HCT116 (cell line): ENCODE results near the gene IFI30. TPM values are rescaled to one million over a fixed set of nuclear protein-coding genes. Genes with fewer than 3 reads are reported as not detected.
A peak's percentile ranks its signal among the peaks of the same experiment; 100 is the strongest.

ENCODE experiments used
- ATAC-seq: fragments of 200-7000 bp; cut with Tn5 transposase; 2 replicates; pipeline ENCODE4 v1.9.1; 2020; ENCODE audit warnings: mild to moderate bottlenecking, moderate library complexity
- BruUV-seq: library from RNA; stranded (reverse); fragments of 400-500 nt; replicated peaks from 2 replicates; lab custom pipeline; 2021; lab: Mats Ljungman, UMichigan
- CTCF ChIA-PET: fragments of 300-600 bp; sonication (Branson Sonifier 250); formaldehyde crosslinking; loops from one replicate; lab custom pipeline; 2021; ENCODE audit warnings: antibody characterized with exemption; lab: Charles Lee
- POLR2A ChIA-PET: fragments of 300-600, 350-600 bp; sonication (Branson Sonifier 250); formaldehyde crosslinking; loops from one replicate; lab custom pipeline; 2021; ENCODE audit warnings: antibody characterized with exemption; lab: Charles Lee
- RAD21 ChIA-PET, 2 experiments: fragments of 300-600 bp; sonication (Branson Sonifier 250); formaldehyde crosslinking; loops; one replicate each; lab custom pipeline; 2023; ENCODE audit warnings: low total read pairs in 2 of 2; ENCODE audit not compliant: uncharacterized antibody in 2 of 2, unreplicated experiment in 2 of 2, low non-redundant PET in 1 of 2; lab: Charles Lee
- DNase-seq: peaks from one replicate; pipeline ENCODE4 v3.0.0-alpha.2; 2010; ENCODE audit warnings: low read depth, low spot score
- H2AFZ ChIP-seq: fragments of 200-600 bp; shearing (Covaris generic), sonication (generic); 2 replicates; pipeline ENCODE4 v1.6.1; 2017; ENCODE audit warnings: low read depth, mixed run types, mixed read lengths, antibody characterized with exemption, low read length; ENCODE audit not compliant: poor library complexity, severe bottlenecking
- H3K27ac ChIP-seq: 2 replicates; pipeline ENCODE4 v1.5.1; 2012; ENCODE audit warnings: low read depth, low read length
- H3K27me3 ChIP-seq: fragments of 200-600 bp; sonication (generic); 2 replicates; pipeline ENCODE4 v1.6.1; 2016; ENCODE audit warnings: mixed run types, low read length, mixed read lengths; ENCODE audit not compliant: insufficient read depth
- H3K36me3 ChIP-seq, 2 experiments: fragments of 200-500 bp in 1 of 2; fragments of 200-600 bp in 1 of 2; sonication (Bioruptor generic) in 1 of 2; sonication (generic) in 1 of 2; 2 replicates each; pipeline versions ENCODE4 v1.5.1 to v1.6.1; 2014 to 2016; ENCODE audit warnings: low read length in 2 of 2, inconsistent platforms in 1 of 2, mixed read lengths in 1 of 2, mixed run types in 1 of 2; ENCODE audit not compliant: insufficient read depth in 2 of 2, control insufficient read depth in 1 of 2
- H3K4me1 ChIP-seq, 2 experiments: fragments of 200-600 bp in 1 of 2; sonication (generic) in 1 of 2; 2 replicates each; pipeline versions ENCODE4 v1.5.1 to v1.6.1; 2012 to 2017; ENCODE audit warnings: low read length in 2 of 2, inconsistent platforms in 1 of 2, mild to moderate bottlenecking in 1 of 2, mixed read lengths in 1 of 2, mixed run types in 1 of 2, moderate library complexity in 1 of 2; ENCODE audit not compliant: insufficient read depth in 2 of 2, control insufficient read depth in 1 of 2
- H3K4me2 ChIP-seq: fragments of 200-600 bp; sonication (generic); 2 replicates; pipeline ENCODE4 v1.6.1; 2017; ENCODE audit warnings: mixed run types, low read length, mixed read lengths
- H3K4me3 ChIP-seq, 2 experiments: fragments of 200-600 bp in 1 of 2; sonication (generic) in 1 of 2; replicated peaks in 1 of 2; 2 replicates each; pipeline ENCODE4 v1.5.1; 2011 to 2016; ENCODE audit warnings: low read length in 2 of 2, control low read depth in 1 of 2, low read depth in 1 of 2, mild to moderate bottlenecking in 1 of 2, mixed read lengths in 1 of 2, mixed run types in 1 of 2
- H3K79me2 ChIP-seq: fragments of 200-600 bp; sonication (generic); 2 replicates; pipeline ENCODE4 v1.6.1; 2017; ENCODE audit warnings: mild to moderate bottlenecking, mixed run types, low read length, moderate library complexity, mixed read lengths; ENCODE audit not compliant: insufficient read depth
- H3K9ac ChIP-seq: fragments of 200-600 bp; sonication (generic); 2 replicates; pipeline ENCODE4 v1.6.1; 2016; ENCODE audit warnings: low read length, mixed read lengths
- H3K9me2 ChIP-seq: fragments of 200-600 bp; sonication (generic), shearing (Covaris generic); 2 replicates; pipeline ENCODE4 v1.6.1; 2017; ENCODE audit warnings: mixed run types, mild to moderate bottlenecking, moderate library complexity; ENCODE audit not compliant: insufficient read depth
- H3K9me3 ChIP-seq, 2 experiments: fragments of 200-500 bp in 1 of 2; fragments of 200-600 bp in 1 of 2; sonication (Bioruptor generic) in 1 of 2; sonication (generic) in 1 of 2; 2 replicates each; pipeline ENCODE4 v1.6.1; 2014 to 2017; ENCODE audit warnings: low read length in 2 of 2, mixed read lengths in 2 of 2, inconsistent platforms in 1 of 2, low read depth in 1 of 2, mild to moderate bottlenecking in 1 of 2, mixed run types in 1 of 2, moderate library complexity in 1 of 2; ENCODE audit not compliant: control insufficient read depth in 1 of 2, insufficient read depth in 1 of 2
- H4K20me1 ChIP-seq: fragments of 200-600 bp; sonication (generic), shearing (Covaris generic); 2 replicates; pipeline ENCODE4 v1.6.1; 2017; ENCODE audit warnings: mixed run types, mild to moderate bottlenecking, moderate library complexity; ENCODE audit not compliant: insufficient read depth
- CBX3 ChIP-seq: IDR thresholded peaks from 2 replicates; pipeline ENCODE4 v1.6.1; 2012; ENCODE audit warnings: low read depth
- CEBPB ChIP-seq: IDR thresholded peaks from 2 replicates; pipeline ENCODE4 v1.6.1; 2012; ENCODE audit warnings: low read depth
- EGR1 ChIP-seq: IDR thresholded peaks from 2 replicates; pipeline ENCODE4 v1.6.1; 2012; ENCODE audit warnings: low read depth
- ELF1 ChIP-seq: IDR thresholded peaks from 2 replicates; pipeline ENCODE4 v1.6.1; 2012; ENCODE audit warnings: low read depth, borderline replicate concordance
- EZH2 ChIP-seq: fragments of 200-600 bp; sonication (generic); IDR thresholded peaks from 2 replicates; pipeline ENCODE4 v1.6.1; 2017; ENCODE audit warnings: antibody characterized with exemption, mixed run types
- FOSL1 ChIP-seq: IDR thresholded peaks from 2 replicates; pipeline ENCODE4 v1.6.1; 2012; ENCODE audit warnings: low read depth
- JUND ChIP-seq: IDR thresholded peaks from 2 replicates; pipeline ENCODE4 v1.6.1; 2012
- POLR2A ChIP-seq: IDR thresholded peaks from 2 replicates; pipeline ENCODE4 v1.7.0; 2011; ENCODE audit warnings: borderline replicate concordance; ENCODE audit not compliant: insufficient read depth, insufficient read length; ENCODE audit errors: extremely low read depth
- POLR2AphosphoS5 ChIP-seq: IDR thresholded peaks from 2 replicates; pipeline ENCODE4 v1.6.1; 2011; ENCODE audit warnings: mild to moderate bottlenecking, low read depth, low read length, moderate library complexity
- RAD21 ChIP-seq: IDR thresholded peaks from 2 replicates; pipeline ENCODE4 v1.6.1; 2012; ENCODE audit warnings: low read depth, mild to moderate bottlenecking
- SIN3A ChIP-seq: IDR thresholded peaks from 2 replicates; pipeline ENCODE4 v1.6.1; 2012; ENCODE audit warnings: low read depth
- SP1 ChIP-seq: IDR thresholded peaks from 2 replicates; pipeline ENCODE4 v1.6.1; 2012; ENCODE audit warnings: low read depth
- SRF ChIP-seq: IDR thresholded peaks from 2 replicates; pipeline ENCODE4 v1.6.1; 2012; ENCODE audit warnings: low read depth
- TCF7L2 ChIP-seq: IDR thresholded peaks from 2 replicates; pipeline ENCODE4 v1.7.0; 2011; ENCODE audit warnings: borderline replicate concordance, inconsistent platforms; ENCODE audit not compliant: insufficient read depth, insufficient read length; ENCODE audit errors: extremely low read depth
- YY1 ChIP-seq: IDR thresholded peaks from 2 replicates; pipeline ENCODE4 v1.6.1; 2011; ENCODE audit warnings: low read length, low read depth, moderate library complexity, mild to moderate bottlenecking; ENCODE audit not compliant: insufficient replicate concordance; ENCODE audit errors: extremely low read depth
- ZBTB33 ChIP-seq: IDR thresholded peaks from 2 replicates; pipeline ENCODE4 v1.6.1; 2011; ENCODE audit warnings: mild to moderate bottlenecking, low read length, moderate library complexity; ENCODE audit not compliant: insufficient replicate concordance; ENCODE audit errors: extremely low read depth
- ZFX ChIP-seq: fragments of 450-650 bp; IDR thresholded peaks from 2 replicates; pipeline ENCODE4 v1.6.1; 2017
- ZNF274 ChIP-seq: fragments of 200-500 bp; sonication (Bioruptor generic); IDR thresholded peaks from 2 replicates; pipeline ENCODE4 v1.6.1; 2014; ENCODE audit warnings: mild to moderate bottlenecking, low read depth, low read length, inconsistent platforms
- intact Hi-C: fragments of 100-400 bp; cut with micrococcal nuclease; formaldehyde crosslinking; loops from 2 replicates; pipeline ENCODE4 v1.10.0; 2022
- total RNA-seq: library from RNA; stranded (reverse); gene quantifications from one replicate; pipeline ENCODE4 v1.2.1, GENCODE V29; 2021; ENCODE audit not compliant: unreplicated experiment
- TF ChIP-seq, protein P1 (sequence below): IDR thresholded peaks from 2 replicates; pipeline ENCODE4 v1.6.1; 2012; ENCODE audit warnings: low read depth

IFI30 gene
- total RNA-seq, 1 experiment from 2014 or later: 64.6 TPM

GRCh38 chr19:18150776-18151624 lies 22.6 kb upstream of the IFI30 start:
- peak overlapping the region; percentile 98 for H3K9ac ChIP-seq
- TF ChIP-seq FOSL1 (no peak), SIN3A (no peak; the same call in 1 of the 2 replicates), CEBPB (no peak), POLR2A (no peak), ZFX (no peak), ZNF274 (no peak), ELF1 (no peak), RAD21 (no peak), EGR1 (no peak), SP1 (no peak), CBX3 (no peak), POLR2AphosphoS5 (no peak), SRF (no peak), YY1 (no peak), EZH2 (no peak), ZBTB33 (no peak), TCF7L2 (no peak), JUND (no peak)
- TF ChIP-seq, protein P1, sequence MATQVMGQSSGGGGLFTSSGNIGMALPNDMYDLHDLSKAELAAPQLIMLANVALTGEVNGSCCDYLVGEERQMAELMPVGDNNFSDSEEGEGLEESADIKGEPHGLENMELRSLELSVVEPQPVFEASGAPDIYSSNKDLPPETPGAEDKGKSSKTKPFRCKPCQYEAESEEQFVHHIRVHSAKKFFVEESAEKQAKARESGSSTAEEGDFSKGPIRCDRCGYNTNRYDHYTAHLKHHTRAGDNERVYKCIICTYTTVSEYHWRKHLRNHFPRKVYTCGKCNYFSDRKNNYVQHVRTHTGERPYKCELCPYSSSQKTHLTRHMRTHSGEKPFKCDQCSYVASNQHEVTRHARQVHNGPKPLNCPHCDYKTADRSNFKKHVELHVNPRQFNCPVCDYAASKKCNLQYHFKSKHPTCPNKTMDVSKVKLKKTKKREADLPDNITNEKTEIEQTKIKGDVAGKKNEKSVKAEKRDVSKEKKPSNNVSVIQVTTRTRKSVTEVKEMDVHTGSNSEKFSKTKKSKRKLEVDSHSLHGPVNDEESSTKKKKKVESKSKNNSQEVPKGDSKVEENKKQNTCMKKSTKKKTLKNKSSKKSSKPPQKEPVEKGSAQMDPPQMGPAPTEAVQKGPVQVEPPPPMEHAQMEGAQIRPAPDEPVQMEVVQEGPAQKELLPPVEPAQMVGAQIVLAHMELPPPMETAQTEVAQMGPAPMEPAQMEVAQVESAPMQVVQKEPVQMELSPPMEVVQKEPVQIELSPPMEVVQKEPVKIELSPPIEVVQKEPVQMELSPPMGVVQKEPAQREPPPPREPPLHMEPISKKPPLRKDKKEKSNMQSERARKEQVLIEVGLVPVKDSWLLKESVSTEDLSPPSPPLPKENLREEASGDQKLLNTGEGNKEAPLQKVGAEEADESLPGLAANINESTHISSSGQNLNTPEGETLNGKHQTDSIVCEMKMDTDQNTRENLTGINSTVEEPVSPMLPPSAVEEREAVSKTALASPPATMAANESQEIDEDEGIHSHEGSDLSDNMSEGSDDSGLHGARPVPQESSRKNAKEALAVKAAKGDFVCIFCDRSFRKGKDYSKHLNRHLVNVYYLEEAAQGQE: no peak
- TF ChIP-seq, all 23 proteins: peak for 0
- Histone ChIP-seq H3K79me2 (peaks cover 26% of the 10 kb centered on the region), H2AFZ (no peak overlapping the region), H3K9me3 (no peaks in the 10 kb centered on the region), H3K36me3 (peaks cover 4 to 9% of the 10 kb centered on the region in 2 experiments; a peak in 2 of 4 replicates), H3K27ac (peak overlapping the region; percentile 85), H3K27me3 (no peaks in the 10 kb centered on the region), H3K4me2 (peak overlapping the region; percentile 99), H3K9me2 (no peaks in the 10 kb centered on the region), H3K4me3 (peak overlapping the region in 1 of 2 experiments; percentile 49; a peak in 1 of 4 replicates), H4K20me1 (no peaks in the 10 kb centered on the region), H3K4me1 (peaks cover 18 to 30% of the 10 kb centered on the region in 2 experiments; a peak in 3 of 4 replicates)
- no TSS peak for BruUV-seq
- ATAC-seq (no peak), DNase-seq (no peak)
- POLR2A ChIA-PET: no interaction called here
- intact Hi-C loops: loop anchor here (10.0 kb wide), 1 partner anchor 146 kb away; the partner anchor contains the start of gene ARRDC2
- CTCF ChIA-PET: interaction anchor here (0.6 to 1.5 kb wide), 3 partner anchors 10 to 713 kb away, joined by 3 to 4 read pairs (median 3); no protein-coding TSS in a partner anchor
- RAD21 ChIA-PET: no interaction called here
